Measurements from ENCODE around the gene MTUS2. TPM values are rescaled to one million over a fixed set of nuclear protein-coding genes. Genes with fewer than 3 reads are reported as not detected.
"Not testable (repeated sequence)": the region's sequence is repeated elsewhere in the genome, so short reads cannot be mapped to it uniquely, and the experiment has no call there.

MTUS2 gene
- total RNA-seq, 2 donors from 2014 or later = not detected

DNA sequence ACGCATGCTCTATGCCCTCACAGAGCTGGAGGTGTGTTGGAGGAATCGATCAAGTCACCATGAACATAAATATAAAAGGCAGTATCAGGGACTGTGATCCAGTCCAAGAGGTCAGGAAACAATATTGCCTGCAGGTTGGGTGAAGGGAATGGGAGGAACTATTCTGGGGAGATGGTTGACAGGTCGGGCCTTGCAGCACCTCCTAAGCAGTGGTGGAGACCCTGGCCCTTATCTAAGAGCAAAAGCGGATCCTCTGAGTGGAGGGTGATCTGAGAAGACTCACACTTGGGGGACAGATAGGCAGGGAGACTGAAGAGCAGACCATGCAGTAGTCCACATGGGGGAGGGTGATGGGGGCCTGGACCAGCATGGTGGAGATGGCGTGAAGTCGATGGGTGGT is 561.9 kb downstream of the MTUS2 start:
- Mint-ChIP-seq H3K27me3 (peaks cover 16 to 24% of the 10 kb centered on the region in 2 donors), H3K27ac (no peak overlapping the region), H3K4me1 (ENCODE audit: low read depth in 2 of 2) (no peaks in the 10 kb centered on the region), H3K4me3 (no peak overlapping the region), H3K36me3 (no peaks in the 10 kb centered on the region), H3K9me3 (peaks cover 7% of the 10 kb centered on the region)
- no peak for DNase-seq (ENCODE audit: low spot score)
- no peak for ATAC-seq

DNA sequence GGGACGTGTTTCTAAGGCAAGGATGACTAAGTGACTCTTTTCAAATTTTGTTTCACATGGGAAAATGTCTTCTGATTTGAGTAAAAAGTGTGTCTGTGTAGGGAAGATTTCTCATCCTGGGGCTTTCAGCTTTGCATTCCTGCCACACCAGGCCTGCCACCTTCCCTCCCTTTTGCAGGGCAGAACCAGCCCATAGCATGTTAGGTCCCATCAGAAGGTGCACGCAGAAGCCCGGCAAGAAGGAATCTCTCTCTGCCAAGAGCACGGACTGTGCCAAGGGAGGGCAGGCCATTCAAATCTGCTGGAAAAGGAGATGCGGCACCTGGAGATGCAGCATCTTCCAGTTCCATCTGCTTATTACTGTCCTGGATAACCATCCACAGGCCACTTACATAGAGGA is 563.3 kb downstream of the MTUS2 start:
- Mint-ChIP-seq H3K27ac (no peak overlapping the region), H3K27me3 (peaks cover 13 to 15% of the 10 kb centered on the region in 2 donors), H3K4me1 (ENCODE audit: low read depth in 2 of 2) (no peaks in the 10 kb centered on the region), H3K9me3 (peaks cover 9% of the 10 kb centered on the region), H3K4me3 (no peak overlapping the region), H3K36me3 (no peaks in the 10 kb centered on the region)
- ATAC-seq (no peak), DNase-seq (ENCODE audit: low spot score) (no peak)

DNA sequence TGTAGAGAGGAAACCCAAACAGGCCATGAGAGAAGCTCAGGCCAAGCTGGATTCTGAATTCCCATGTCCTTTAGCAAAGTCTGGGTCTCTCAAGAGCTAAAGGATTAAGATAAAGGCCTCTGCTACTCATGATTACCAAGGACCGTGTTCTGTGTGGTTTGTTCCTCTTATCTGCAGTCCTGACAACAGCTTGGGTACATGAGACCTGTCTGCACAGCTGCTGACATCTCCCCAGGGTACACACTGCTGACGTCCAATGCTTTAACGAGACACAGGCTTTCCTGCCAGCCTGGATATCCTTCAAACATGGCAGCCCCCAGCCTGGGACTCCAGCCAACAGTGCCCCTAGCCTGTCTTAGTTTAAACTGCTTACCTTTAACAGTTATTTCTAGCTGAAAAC is 564.3 kb downstream of the MTUS2 start:
- DNase-seq (ENCODE audit: low spot score) (no peak), ATAC-seq (no peak)
- Mint-ChIP-seq H3K4me1 (ENCODE audit: low read depth in 2 of 2) (no peaks in the 10 kb centered on the region), H3K9me3 (peaks cover 6% of the 10 kb centered on the region), H3K4me3 (no peak overlapping the region), H3K27me3 (peaks cover 10 to 15% of the 10 kb centered on the region in 2 donors), H3K27ac (no peak overlapping the region), H3K36me3 (no peaks in the 10 kb centered on the region)

DNA sequence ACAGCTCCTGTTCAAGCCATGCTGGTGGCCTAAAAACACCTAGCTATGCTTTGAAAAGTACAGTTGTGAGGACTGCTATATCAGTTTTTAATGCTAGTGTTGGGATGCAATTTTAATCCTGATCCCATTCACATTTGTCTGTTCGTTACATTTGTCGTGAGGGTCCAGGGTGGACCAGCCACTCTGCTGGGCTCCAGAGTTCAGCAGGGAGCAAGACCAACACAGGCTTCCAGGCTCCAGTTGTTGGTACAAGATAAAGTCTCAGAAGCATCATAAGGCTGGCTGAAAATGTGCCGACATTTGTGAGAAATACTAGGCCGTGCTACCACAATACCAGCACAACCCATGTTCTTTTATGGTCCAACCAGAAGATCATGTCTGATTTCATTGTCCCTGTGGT is 564.7 kb downstream of the MTUS2 start:
- Mint-ChIP-seq H3K4me1 (ENCODE audit: low read depth in 2 of 2) (no peaks in the 10 kb centered on the region), H3K27ac (no peak overlapping the region), H3K4me3 (no peak overlapping the region), H3K36me3 (no peaks in the 10 kb centered on the region), H3K9me3 (peaks cover 6% of the 10 kb centered on the region), H3K27me3 (peaks cover 10 to 15% of the 10 kb centered on the region in 2 donors)
- no peak for DNase-seq (ENCODE audit: low spot score)
- ATAC-seq = no peak

DNA sequence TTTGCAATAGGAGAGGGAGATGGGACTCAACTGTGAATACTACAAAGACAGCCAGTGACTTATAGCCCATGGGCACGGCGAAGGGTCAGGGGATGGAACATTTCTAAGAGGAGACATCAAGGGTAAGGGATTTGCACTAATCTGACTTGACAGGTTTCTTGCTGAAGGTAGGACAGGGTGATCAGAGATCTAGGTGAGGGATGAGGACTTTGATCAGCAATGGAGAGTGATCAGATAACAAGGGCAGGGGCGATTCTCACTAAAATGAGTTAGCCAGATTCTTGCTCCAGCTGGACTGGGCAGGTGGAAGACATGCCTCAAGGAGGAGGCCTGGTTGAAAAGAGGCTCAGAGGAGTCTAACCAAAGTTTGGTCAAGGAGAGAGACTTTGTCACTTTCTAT is 566.1 kb downstream of the MTUS2 start:
- DNase-seq (ENCODE audit: low spot score) (no peak), ATAC-seq (no peak)
- H3K4me1 Mint-ChIP-seq (ENCODE audit: low read depth in 2 of 2) = no peaks in the 10 kb centered on the region
- no peak overlapping the region for H3K4me3 Mint-ChIP-seq
- no peak overlapping the region for H3K27ac Mint-ChIP-seq
- peaks cover 6% of the 10 kb centered on the region for H3K9me3 Mint-ChIP-seq
- no peaks in the 10 kb centered on the region for H3K36me3 Mint-ChIP-seq
- H3K27me3 Mint-ChIP-seq = peaks cover 10 to 15% of the 10 kb centered on the region in 2 donors

DNA sequence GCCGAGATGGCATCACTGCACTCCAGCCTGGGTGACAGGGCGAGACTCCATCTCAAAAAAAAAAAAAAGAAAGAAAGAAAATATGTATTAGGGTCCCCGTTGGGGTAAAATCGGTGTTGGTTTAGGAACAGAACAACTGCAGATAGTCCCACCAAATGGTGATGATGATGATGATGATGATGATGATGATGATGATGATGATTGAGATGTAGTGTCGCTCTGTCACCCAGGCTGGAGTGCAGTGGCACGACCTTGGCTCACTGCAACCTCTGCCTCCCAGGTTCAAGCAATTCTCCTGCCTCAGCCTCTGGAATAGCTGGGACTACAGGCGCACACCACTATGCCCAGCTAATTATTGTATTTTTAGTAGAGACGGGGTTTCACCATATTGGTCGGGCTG is 570.5 kb downstream of the MTUS2 start:
- H3K36me3 Mint-ChIP-seq; DNase-seq (ENCODE audit: low spot score); ATAC-seq; H3K4me1 Mint-ChIP-seq (ENCODE audit: low read depth in 2 of 2); H3K9me3 Mint-ChIP-seq; H3K27ac Mint-ChIP-seq; H3K4me3 Mint-ChIP-seq: not testable (repeated sequence)
- peaks cover 13 to 26% of the 10 kb centered on the region in 2 donors for H3K27me3 Mint-ChIP-seq

DNA sequence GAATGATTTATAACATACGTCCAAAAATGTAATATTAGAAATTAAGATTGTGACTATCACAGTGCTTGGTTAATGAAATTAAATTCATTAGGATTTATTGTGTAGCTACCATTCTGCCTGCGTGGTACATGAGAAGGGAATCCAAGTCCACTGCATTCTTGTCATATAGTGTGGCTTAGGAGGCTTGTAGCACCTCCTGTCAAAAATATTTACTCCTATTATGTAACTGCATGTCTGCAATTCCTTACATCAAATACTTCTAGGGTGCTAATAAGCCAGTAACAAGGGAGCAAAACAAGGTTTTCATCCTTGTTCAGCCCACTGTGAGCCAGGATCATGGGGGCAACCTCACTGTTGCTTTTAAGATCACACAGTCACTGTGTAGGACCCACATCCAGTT is 576.3 kb downstream of the MTUS2 start:
- Mint-ChIP-seq H3K9me3 (no peaks in the 10 kb centered on the region), H3K4me3 (no peak overlapping the region), H3K27ac (no peak overlapping the region), H3K36me3 (no peaks in the 10 kb centered on the region), H3K27me3 (peaks cover 29 to 57% of the 10 kb centered on the region in 2 donors), H3K4me1 (ENCODE audit: low read depth in 2 of 2) (no peaks in the 10 kb centered on the region)
- no peak for DNase-seq (ENCODE audit: low spot score)
- no peak for ATAC-seq

DNA sequence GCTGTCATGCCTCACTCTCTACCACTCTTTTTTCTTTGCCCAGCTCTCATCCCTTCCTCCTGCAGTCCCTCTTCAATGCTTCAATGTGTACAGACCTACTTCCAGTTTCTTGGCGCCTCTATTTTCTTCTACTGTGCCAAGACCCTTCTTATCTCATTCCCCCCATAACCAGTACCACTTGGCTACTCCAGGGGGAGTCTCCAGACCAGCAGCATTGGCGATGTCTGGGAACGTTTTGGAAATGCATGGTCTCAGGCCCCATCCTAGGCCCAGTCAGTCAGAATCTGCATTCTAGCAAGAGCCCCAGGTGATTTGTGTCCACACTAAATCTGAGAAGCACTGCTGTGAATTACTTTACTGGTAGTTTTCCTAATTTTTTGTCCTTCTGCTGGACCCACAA is 577.1 kb downstream of the MTUS2 start:
- Mint-ChIP-seq H3K36me3 (no peaks in the 10 kb centered on the region), H3K27ac (no peak overlapping the region), H3K27me3 (peaks cover 31 to 58% of the 10 kb centered on the region in 2 donors), H3K9me3 (no peaks in the 10 kb centered on the region), H3K4me1 (ENCODE audit: low read depth in 2 of 2) (peaks cover 0 to 3% of the 10 kb centered on the region in 2 donors), H3K4me3 (no peak overlapping the region)
- ATAC-seq (no peak), DNase-seq (ENCODE audit: low spot score) (no peak)

DNA sequence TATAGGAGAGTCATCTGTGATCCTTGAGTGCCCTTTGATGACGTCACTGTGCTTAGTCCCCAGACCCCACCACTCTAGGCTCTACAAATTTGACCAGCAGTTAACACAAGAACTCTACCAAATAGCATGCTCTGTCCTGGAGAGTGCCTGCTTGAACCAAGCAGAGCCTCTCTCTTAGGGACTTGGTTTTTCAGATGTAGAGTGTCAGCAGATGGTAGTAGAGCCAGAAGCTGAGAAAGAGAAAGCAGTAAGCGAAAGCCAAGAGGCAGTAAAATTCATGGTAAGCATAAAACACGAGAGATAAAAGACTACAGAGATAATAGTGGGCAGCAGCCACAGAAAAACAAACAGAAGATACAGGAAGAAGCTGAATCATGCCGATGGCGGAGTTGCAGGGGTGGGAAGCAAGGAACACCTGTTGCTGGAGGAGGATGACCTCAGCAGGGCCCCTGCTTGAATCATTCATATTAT is 582.1 kb downstream of the MTUS2 start:
- Mint-ChIP-seq H3K4me3 (no peak overlapping the region), H3K4me1 (ENCODE audit: low read depth in 2 of 2) (peaks cover 0 to 5% of the 10 kb centered on the region in 2 donors), H3K36me3 (no peaks in the 10 kb centered on the region), H3K27me3 (peaks cover 20 to 53% of the 10 kb centered on the region in 2 donors), H3K9me3 (no peaks in the 10 kb centered on the region), H3K27ac (no peak overlapping the region)
- no peak for DNase-seq (ENCODE audit: low spot score)
- ATAC-seq = peak in 1 of 2 donors; percentile 48

DNA sequence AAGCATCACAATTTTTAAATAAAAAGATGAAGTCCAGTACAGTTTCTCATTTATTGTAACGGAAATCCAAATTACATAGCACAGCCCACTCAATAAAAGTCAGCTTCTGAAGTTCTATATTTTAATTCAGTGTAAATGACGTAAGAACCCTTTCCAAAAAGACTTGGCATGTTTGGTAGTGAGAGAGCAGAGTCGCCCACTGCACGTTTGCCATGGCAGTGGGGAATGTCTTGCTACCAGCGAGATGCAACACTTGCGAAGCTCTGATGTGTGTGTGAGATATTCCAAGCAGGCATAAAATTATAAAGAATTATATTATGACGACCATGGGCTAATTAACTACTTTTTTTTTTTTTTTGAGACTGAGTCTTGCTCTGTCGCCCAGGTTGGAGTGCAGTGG is 585.3 kb downstream of the MTUS2 start:
- H3K4me3 Mint-ChIP-seq = no peak overlapping the region
- peaks cover 8 to 29% of the 10 kb centered on the region in 2 donors for H3K27me3 Mint-ChIP-seq
- H3K4me1 Mint-ChIP-seq (ENCODE audit: low read depth in 2 of 2) = peaks cover 0 to 5% of the 10 kb centered on the region in 2 donors
- H3K27ac Mint-ChIP-seq = no peak overlapping the region
- no peaks in the 10 kb centered on the region for H3K36me3 Mint-ChIP-seq
- no peaks in the 10 kb centered on the region for H3K9me3 Mint-ChIP-seq
- DNase-seq (ENCODE audit: low spot score) = no peak
- no peak for ATAC-seq

DNA sequence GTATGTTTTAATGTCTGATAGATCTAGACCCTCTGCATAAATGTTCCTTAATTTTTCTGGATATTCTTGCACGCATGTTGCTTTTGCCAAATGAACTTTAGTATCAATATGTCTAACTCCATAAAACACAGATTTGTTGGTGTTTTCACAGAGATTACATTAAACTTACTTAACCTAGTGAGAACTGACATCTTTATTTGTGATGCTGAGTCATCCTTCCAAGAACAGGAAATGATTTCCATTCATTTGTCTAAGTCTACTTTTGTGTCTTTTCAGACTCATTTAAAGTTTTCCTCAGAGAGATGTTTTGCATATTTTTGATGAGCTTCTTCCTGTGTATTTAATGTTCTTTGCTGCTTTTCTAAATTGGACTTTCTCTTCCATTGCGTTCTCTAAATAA is 591.3 kb downstream of the MTUS2 start:
- H3K27ac Mint-ChIP-seq = no peak overlapping the region
- peaks cover 3% of the 10 kb centered on the region for H3K9me3 Mint-ChIP-seq
- peaks cover 6 to 15% of the 10 kb centered on the region in 2 donors for H3K27me3 Mint-ChIP-seq
- H3K36me3 Mint-ChIP-seq = no peaks in the 10 kb centered on the region
- DNase-seq (ENCODE audit: low spot score) = no peak
- no peak for ATAC-seq
- no peak overlapping the region for H3K4me3 Mint-ChIP-seq
- H3K4me1 Mint-ChIP-seq (ENCODE audit: low read depth in 2 of 2) = no peaks in the 10 kb centered on the region

DNA sequence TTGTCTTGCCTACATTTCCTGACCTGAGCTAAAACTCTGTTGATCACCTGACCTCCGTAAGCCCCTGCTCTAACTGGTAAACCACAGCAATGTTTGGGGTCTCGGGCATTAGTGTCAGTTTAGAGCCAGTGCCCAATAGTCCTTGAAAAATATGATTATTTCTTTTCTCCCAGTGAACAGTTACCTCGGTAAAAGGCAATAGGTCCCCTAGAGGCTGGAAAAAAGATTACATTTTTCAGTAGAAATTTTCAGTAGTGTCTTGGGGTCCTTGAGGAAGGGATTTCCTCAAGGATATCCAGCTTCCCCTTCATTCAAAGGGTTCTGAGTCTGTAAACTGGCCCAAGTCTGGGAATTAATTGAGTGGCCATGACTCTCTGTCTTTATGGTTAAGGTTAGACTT is 597.9 kb downstream of the MTUS2 start:
- no peak overlapping the region for H3K4me3 Mint-ChIP-seq
- peaks cover 23 to 47% of the 10 kb centered on the region in 2 donors for H3K27me3 Mint-ChIP-seq
- H3K4me1 Mint-ChIP-seq (ENCODE audit: low read depth in 2 of 2) = no peaks in the 10 kb centered on the region
- DNase-seq (ENCODE audit: low spot score) (no peak), ATAC-seq (no peak)
- no peak overlapping the region for H3K27ac Mint-ChIP-seq
- no peaks in the 10 kb centered on the region for H3K36me3 Mint-ChIP-seq
- peaks cover 3% of the 10 kb centered on the region for H3K9me3 Mint-ChIP-seq

DNA sequence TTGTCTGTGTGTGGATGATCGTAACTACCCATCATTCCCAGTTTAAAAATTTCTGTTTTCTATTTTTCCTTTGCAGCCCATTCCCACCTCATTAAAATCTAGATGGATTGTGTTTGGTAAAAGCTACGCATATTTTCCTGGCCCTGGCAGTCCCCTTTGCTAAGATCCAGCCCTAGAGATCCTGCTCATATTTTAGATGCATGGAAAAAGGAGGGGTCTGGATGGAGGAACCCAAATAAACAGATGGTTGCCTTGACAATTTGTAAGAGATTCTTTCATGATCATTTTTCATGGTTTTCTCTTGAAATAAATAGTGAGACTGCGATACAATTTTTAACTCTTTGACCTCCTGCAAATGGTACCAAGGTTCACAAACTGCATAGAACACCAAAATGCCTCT is 601.0 kb downstream of the MTUS2 start:
- Mint-ChIP-seq H3K36me3 (no peaks in the 10 kb centered on the region), H3K4me1 (ENCODE audit: low read depth in 2 of 2) (no peaks in the 10 kb centered on the region), H3K9me3 (peaks cover 2% of the 10 kb centered on the region), H3K27ac (no peak overlapping the region), H3K4me3 (no peak overlapping the region), H3K27me3 (peaks cover 29 to 54% of the 10 kb centered on the region in 2 donors)
- ATAC-seq (no peak), DNase-seq (ENCODE audit: low spot score) (no peak)

DNA sequence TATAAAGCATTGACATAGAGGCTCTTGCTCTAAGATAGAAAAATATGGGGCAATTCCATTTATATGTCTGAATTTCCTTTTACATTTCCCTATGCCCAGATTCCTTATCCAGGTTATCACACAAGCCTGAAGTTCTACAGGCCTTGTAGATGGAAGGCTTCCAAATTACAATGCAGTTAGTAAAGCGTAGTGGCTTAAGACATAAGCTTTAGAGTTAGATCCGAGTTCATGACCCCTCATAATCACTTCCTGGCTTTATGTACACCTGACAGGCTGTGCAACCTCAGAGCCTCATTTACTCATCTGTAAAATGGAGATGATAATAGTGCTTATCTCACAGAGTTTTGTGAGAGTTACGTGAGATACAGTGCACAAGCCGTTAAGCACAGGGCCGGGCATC is 601.9 kb downstream of the MTUS2 start:
- no peaks in the 10 kb centered on the region for H3K36me3 Mint-ChIP-seq
- ATAC-seq = no peak
- no peaks in the 10 kb centered on the region for H3K4me1 Mint-ChIP-seq (ENCODE audit: low read depth in 2 of 2)
- H3K9me3 Mint-ChIP-seq = no peaks in the 10 kb centered on the region
- no peak for DNase-seq (ENCODE audit: low spot score)
- H3K4me3 Mint-ChIP-seq = no peak overlapping the region
- H3K27ac Mint-ChIP-seq = no peak overlapping the region
- H3K27me3 Mint-ChIP-seq = peaks cover 33 to 60% of the 10 kb centered on the region in 2 donors

DNA sequence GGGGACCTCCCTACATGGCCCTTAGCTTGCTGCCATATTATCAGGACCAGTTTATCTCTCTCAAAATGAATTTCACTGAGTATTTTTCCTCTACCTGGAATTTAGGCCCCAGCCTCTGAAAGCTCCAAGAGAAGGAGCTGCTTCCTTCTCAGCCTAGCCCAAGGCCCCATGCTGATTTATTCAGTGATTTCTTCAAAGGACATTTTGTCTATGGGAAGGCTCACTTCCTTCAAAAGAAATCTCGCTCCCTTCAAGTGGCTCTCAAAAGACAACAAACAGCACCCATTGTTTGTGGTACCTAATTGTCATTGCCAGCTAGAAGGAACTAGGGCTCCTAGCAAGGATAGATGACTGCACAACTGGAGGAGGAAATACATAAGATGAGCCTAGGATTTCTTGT is 602.9 kb downstream of the MTUS2 start:
- ATAC-seq (no peak), DNase-seq (ENCODE audit: low spot score) (no peak)
- no peaks in the 10 kb centered on the region for H3K36me3 Mint-ChIP-seq
- H3K27me3 Mint-ChIP-seq = peaks cover 36 to 55% of the 10 kb centered on the region in 2 donors
- H3K4me3 Mint-ChIP-seq = no peak overlapping the region
- H3K27ac Mint-ChIP-seq = no peak overlapping the region
- no peaks in the 10 kb centered on the region for H3K9me3 Mint-ChIP-seq
- no peaks in the 10 kb centered on the region for H3K4me1 Mint-ChIP-seq (ENCODE audit: low read depth in 2 of 2)
